Hepatocyte (in vitro differentiated cells): ENCODE data around the gene DCDC2. TPM values are rescaled to one million over a fixed set of nuclear protein-coding genes. Genes with fewer than 3 reads are reported as not detected.

Experiments used
- DNase-seq: peaks from one replicate; pipeline ENCODE4 v3.0.0-alpha.2; 2016; ENCODE audit warnings: low spot score
- H2AFZ ChIP-seq: fragments of 200-600 bp; sonication (generic); 2 replicates; pipeline ENCODE4 v1.6.0; 2016; ENCODE audit warnings: antibody characterized with exemption, mild to moderate bottlenecking
- H3K27ac ChIP-seq: fragments of 200-600 bp; sonication (generic); 2 replicates; pipeline ENCODE4 v1.5.1; 2016; ENCODE audit warnings: mild to moderate bottlenecking
- H3K27me3 ChIP-seq: fragments of 200-600 bp; sonication (generic); 2 replicates; pipeline ENCODE4 v1.6.1; 2016
- H3K36me3 ChIP-seq: fragments of 200-600 bp; sonication (generic); replicated peaks from 2 replicates; pipeline ENCODE4 v1.5.1; 2016; ENCODE audit warnings: low read depth; ENCODE audit not compliant: insufficient read depth
- H3K4me1 ChIP-seq: fragments of 200-600 bp; sonication (generic); 2 replicates; pipeline ENCODE4 v1.5.1; 2016; ENCODE audit warnings: mild to moderate bottlenecking, moderate library complexity; ENCODE audit not compliant: insufficient read depth
- H3K4me2 ChIP-seq: fragments of 200-600 bp; sonication (generic); 2 replicates; pipeline ENCODE4 v1.6.0; 2016
- H3K4me3 ChIP-seq: fragments of 200-600 bp; sonication (generic); 2 replicates; pipeline ENCODE4 v1.5.1; 2016; ENCODE audit warnings: mild to moderate bottlenecking
- H3K79me2 ChIP-seq: fragments of 200-600 bp; sonication (generic); 2 replicates; pipeline ENCODE4 v1.6.0; 2017; ENCODE audit warnings: mild to moderate bottlenecking
- H3K9me2 ChIP-seq: fragments of 200-600 bp; sonication (generic); replicated peaks from 2 replicates; pipeline ENCODE4 v1.6.0; 2017; ENCODE audit warnings: mild to moderate bottlenecking; ENCODE audit not compliant: insufficient read depth
- H3K9me3 ChIP-seq: fragments of 200-600 bp; sonication (generic); 2 replicates; pipeline ENCODE4 v1.5.1; 2016; ENCODE audit warnings: low read depth, mild to moderate bottlenecking
- H4K20me1 ChIP-seq: fragments of 200-600 bp; sonication (generic); 2 replicates; pipeline ENCODE4 v1.6.0; 2016; ENCODE audit warnings: mild to moderate bottlenecking; ENCODE audit not compliant: insufficient read depth, poor library complexity, severe bottlenecking
- EZH2 ChIP-seq: fragments of 200-600 bp; sonication (generic); IDR thresholded peaks from 2 replicates; pipeline ENCODE4 v1.6.1; 2016; ENCODE audit warnings: antibody characterized with exemption, mild to moderate bottlenecking, borderline replicate concordance
- EZH2phosphoT487 ChIP-seq: fragments of 200-600 bp; sonication (generic); IDR thresholded peaks from one replicate; pipeline ENCODE4 v1.6.1; 2018; ENCODE audit warnings: antibody characterized with exemption, mild to moderate bottlenecking, low read depth, moderate library complexity; ENCODE audit not compliant: unreplicated experiment, severe bottlenecking
- WGBS: methylation state at CpG from one replicate; pipeline ENCODE4 v1.1.6; 2016; ENCODE audit warnings: low lambda C conversion rate; ENCODE audit errors: missing lambda C conversion rate; 5-methylcytosine and 5-hydroxymethylcytosine counted together
- polyA plus RNA-seq: library from polyadenylated mRNA; unstranded; fragments of >200 nt; fragmentation: Nextera tagmentation; extraction: Ambion mirVana; gene quantifications from 2 replicates; pipeline ENCODE4 v1.2.1, GENCODE V29; 2016
- small RNA-seq: library from RNA; depleted of rRNA; stranded (forward); fragments of <200 nt; gene quantifications from one replicate; pipeline ENCODE3, GENCODE V24; 2014
- total RNA-seq: library from RNA; depleted of rRNA; stranded (reverse); fragments of >200 nt; gene quantifications from 2 replicates; pipeline ENCODE4 v1.2.3, GENCODE V29; 2014
- TF ChIP-seq, protein P1 (sequence below): fragments of 200-600 bp; sonication (generic); IDR thresholded peaks from 2 replicates; pipeline ENCODE4 v1.5.1; 2016; ENCODE audit warnings: antibody characterized with exemption, mild to moderate bottlenecking; ENCODE audit not compliant: poor library complexity

Gene DCDC2
- total and polyA plus RNA-seq, 2 experiments from 2014 or later, result 2.7 to 4.7 TPM

DNA sequence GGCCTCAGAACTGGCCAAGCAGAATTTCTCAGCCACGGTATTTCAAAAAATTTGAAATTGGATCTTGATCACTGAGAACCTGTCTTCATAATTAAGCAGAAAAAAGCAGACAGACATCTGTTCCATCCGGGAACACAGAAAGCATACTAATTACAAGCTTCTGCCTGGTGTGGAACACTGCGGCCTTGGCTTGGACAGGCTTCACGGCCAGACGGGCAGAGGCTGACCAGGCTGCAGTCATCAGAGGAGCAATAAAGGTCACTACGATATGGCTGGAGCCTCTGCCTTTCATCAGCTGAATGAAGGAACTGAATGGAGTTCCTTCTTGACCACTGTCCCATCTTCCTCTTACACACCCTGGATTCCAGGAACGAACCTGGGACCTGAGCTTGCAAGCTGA is 235.7 kb downstream of the DCDC2 start:
- Histone ChIP-seq H2AFZ (no peak overlapping the region), H3K36me3 (no peaks in the 10 kb centered on the region), H3K9me3 (no peaks in the 10 kb centered on the region), H4K20me1 (no peaks in the 10 kb centered on the region), H3K27me3 (peaks cover 13% of the 10 kb centered on the region), H3K4me1 (peaks cover 6% of the 10 kb centered on the region), H3K27ac (no peak overlapping the region), H3K4me3 (no peak overlapping the region), H3K79me2 (no peaks in the 10 kb centered on the region), H3K9me2 (no peaks in the 10 kb centered on the region), H3K4me2 (no peak overlapping the region)
- DNase-seq, result no peak
- no peak for TF ChIP-seq EZH2
- TF ChIP-seq EZH2phosphoT487, result no peak
- TF ChIP-seq, protein P1, sequence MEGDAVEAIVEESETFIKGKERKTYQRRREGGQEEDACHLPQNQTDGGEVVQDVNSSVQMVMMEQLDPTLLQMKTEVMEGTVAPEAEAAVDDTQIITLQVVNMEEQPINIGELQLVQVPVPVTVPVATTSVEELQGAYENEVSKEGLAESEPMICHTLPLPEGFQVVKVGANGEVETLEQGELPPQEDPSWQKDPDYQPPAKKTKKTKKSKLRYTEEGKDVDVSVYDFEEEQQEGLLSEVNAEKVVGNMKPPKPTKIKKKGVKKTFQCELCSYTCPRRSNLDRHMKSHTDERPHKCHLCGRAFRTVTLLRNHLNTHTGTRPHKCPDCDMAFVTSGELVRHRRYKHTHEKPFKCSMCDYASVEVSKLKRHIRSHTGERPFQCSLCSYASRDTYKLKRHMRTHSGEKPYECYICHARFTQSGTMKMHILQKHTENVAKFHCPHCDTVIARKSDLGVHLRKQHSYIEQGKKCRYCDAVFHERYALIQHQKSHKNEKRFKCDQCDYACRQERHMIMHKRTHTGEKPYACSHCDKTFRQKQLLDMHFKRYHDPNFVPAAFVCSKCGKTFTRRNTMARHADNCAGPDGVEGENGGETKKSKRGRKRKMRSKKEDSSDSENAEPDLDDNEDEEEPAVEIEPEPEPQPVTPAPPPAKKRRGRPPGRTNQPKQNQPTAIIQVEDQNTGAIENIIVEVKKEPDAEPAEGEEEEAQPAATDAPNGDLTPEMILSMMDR, result no peak
- 72% methylated on average over 7 of the region's 7 CpGs for whole genome bisulfite sequencing

Small RNAs within 50 kb of the gene (small RNA-seq; reads per million reads assigned to genes)
- gene RF00218 (0.19 reads per million), gene RNU6-391P (not detected)

Other genes starting within 250 kb of the DCDC2 start
- not detected in 2 replicates for gene NRSN1, start 231.8 kb downstream of the DCDC2 start, total RNA-seq
- 0.51 TPM in 1 of 2 replicates, not detected in the other for gene NRSN1, start 231.8 kb downstream of the DCDC2 start, polyA plus RNA-seq
- gene MRS2, start 44.9 kb upstream of the DCDC2 start, total RNA-seq, result 33.7 and 34.1 TPM in 2 replicates
- 21.9 and 29.0 TPM in 2 replicates for gene MRS2, start 44.9 kb upstream of the DCDC2 start, polyA plus RNA-seq
- 5.0 and 5.8 TPM in 2 replicates for gene GPLD1, start 131.5 kb upstream of the DCDC2 start, total RNA-seq
- gene GPLD1, start 131.5 kb upstream of the DCDC2 start, polyA plus RNA-seq, result 2.8 TPM in 2 replicates
- gene ALDH5A1, start 136.9 kb upstream of the DCDC2 start, total RNA-seq, result 15.3 and 16.8 TPM in 2 replicates
- 10.7 and 12.3 TPM in 2 replicates for gene ALDH5A1, start 136.9 kb upstream of the DCDC2 start, polyA plus RNA-seq